ENCODE results near the gene RHOC.

Gene RHOC

GRCh38 chr1:112686417-112686816 lies 20.5 kb downstream of the RHOC start:
- H3K18ac ChIP-seq (ENCODE audit: low read length) = no peak overlapping the region
- no peaks in the 10 kb centered on the region for H3K9me3 ChIP-seq (ENCODE audit: insufficient read depth, low read depth, low read length)
- WGBS (ENCODE audit: extremely low coverage, insufficient coverage, insufficient read length) = no CpG with 5 or more reads among the region's 3 CpGs
- H3K36me3 ChIP-seq (ENCODE audit: control insufficient read depth in 1 of 2, insufficient read depth in 2 of 2, low read length in 2 of 2) = peaks cover 8 to 10% of the 10 kb centered on the region in 2 experiments
- H3K79me2 ChIP-seq (ENCODE audit: control insufficient read depth, insufficient read depth, low read length, poor library complexity) = no peaks in the 10 kb centered on the region
- H2BK120ac ChIP-seq (ENCODE audit: insufficient read depth, low read length, poor library complexity) = no peak overlapping the region
- no peak overlapping the region for H2AFZ ChIP-seq (ENCODE audit: insufficient read depth, low read length, poor library complexity)
- no peaks in the 10 kb centered on the region for H3K27me3 ChIP-seq (ENCODE audit: insufficient read depth, low read length)
- H3K14ac ChIP-seq (ENCODE audit: low read length) = no peak overlapping the region
- no peak overlapping the region for H3K4me2 ChIP-seq (ENCODE audit: low read length)
- DNase-seq = no peak
- no peak overlapping the region for H3K4ac ChIP-seq (ENCODE audit: low read depth, low read length)
- no peak overlapping the region for H3K23ac ChIP-seq (ENCODE audit: low read length)
- H4K8ac ChIP-seq (ENCODE audit: low read depth, low read length) = no peak overlapping the region
- H4K12ac ChIP-seq (ENCODE audit: low read depth, low read length) = no peak overlapping the region
- H3K4me3 ChIP-seq (ENCODE audit: low read depth, low read length) = no peak overlapping the region
- no peak overlapping the region for H3K27ac ChIP-seq (ENCODE audit: low read depth, low read length)
- no peak overlapping the region for H4K91ac ChIP-seq (ENCODE audit: low read depth, low read length)
- H2AK5ac ChIP-seq (ENCODE audit: low read length) = no peak overlapping the region
- no peak overlapping the region for H2BK12ac ChIP-seq (ENCODE audit: low read length)
- no peak overlapping the region for H3K9ac ChIP-seq (ENCODE audit: low read length)
- H2BK5ac ChIP-seq (ENCODE audit: low read depth, low read length, poor library complexity) = no peak overlapping the region
- peaks cover 2% of the 10 kb centered on the region for H3K79me1 ChIP-seq (ENCODE audit: low read length)
- peaks cover 7% of the 10 kb centered on the region in 2 experiments for H3K4me1 ChIP-seq (ENCODE audit: control insufficient read depth in 1 of 2, insufficient read depth in 2 of 2, low read length in 2 of 2)

GRCh38 chr1:112685913-112686312 lies 21.0 kb downstream of the RHOC start:
- Histone ChIP-seq H2BK120ac (ENCODE audit: insufficient read depth, low read length, poor library complexity) (no peak overlapping the region), H3K9ac (ENCODE audit: low read length) (no peak overlapping the region), H3K79me1 (ENCODE audit: low read length) (peaks cover 2% of the 10 kb centered on the region), H4K8ac (ENCODE audit: low read depth, low read length) (no peak overlapping the region), H4K12ac (ENCODE audit: low read depth, low read length) (no peak overlapping the region), H3K18ac (ENCODE audit: low read length) (no peak overlapping the region), H2BK12ac (ENCODE audit: low read length) (no peak overlapping the region), H3K27me3 (ENCODE audit: insufficient read depth, low read length) (no peaks in the 10 kb centered on the region), H4K91ac (ENCODE audit: low read depth, low read length) (no peak overlapping the region), H2AK5ac (ENCODE audit: low read length) (no peak overlapping the region), H2BK5ac (ENCODE audit: low read depth, low read length, poor library complexity) (no peak overlapping the region), H3K36me3 (ENCODE audit: control insufficient read depth in 1 of 2, insufficient read depth in 2 of 2, low read length in 2 of 2) (peaks cover 7 to 9% of the 10 kb centered on the region in 2 experiments), H3K27ac (ENCODE audit: low read depth, low read length) (no peak overlapping the region), H3K23ac (ENCODE audit: low read length) (no peak overlapping the region), H3K4me3 (ENCODE audit: low read depth, low read length) (no peak overlapping the region), H3K4ac (ENCODE audit: low read depth, low read length) (no peak overlapping the region), H3K9me3 (ENCODE audit: insufficient read depth, low read depth, low read length) (no peaks in the 10 kb centered on the region), H3K4me1 (ENCODE audit: control insufficient read depth in 1 of 2, insufficient read depth in 2 of 2, low read length in 2 of 2) (peaks cover 7% of the 10 kb centered on the region in 2 experiments), H3K4me2 (ENCODE audit: low read length) (no peak overlapping the region), H3K14ac (ENCODE audit: low read length) (no peak overlapping the region), H3K79me2 (ENCODE audit: control insufficient read depth, insufficient read depth, low read length, poor library complexity) (no peaks in the 10 kb centered on the region), H2AFZ (ENCODE audit: insufficient read depth, low read length, poor library complexity) (no peak overlapping the region)
- no peak for DNase-seq
- WGBS (ENCODE audit: extremely low coverage, insufficient coverage, insufficient read length) = no CpG with 5 or more reads among the region's 5 CpGs

- H2BK120ac ChIP-seq (ENCODE audit: insufficient read depth, low read length, poor library complexity) = no peak overlapping the region
- H3K4ac ChIP-seq (ENCODE audit: low read depth, low read length) = no peak overlapping the region
- no peak for DNase-seq
- H3K27ac ChIP-seq (ENCODE audit: low read depth, low read length) = no peak overlapping the region
- no peak overlapping the region for H3K4me2 ChIP-seq (ENCODE audit: low read length)
- H2AFZ ChIP-seq (ENCODE audit: insufficient read depth, low read length, poor library complexity) = no peak overlapping the region
- no peak overlapping the region for H2BK12ac ChIP-seq (ENCODE audit: low read length)
- H3K36me3 ChIP-seq (ENCODE audit: control insufficient read depth in 1 of 2, insufficient read depth in 2 of 2, low read length in 2 of 2) = no peaks in the 10 kb centered on the region
- peaks cover 12% of the 10 kb centered on the region for H3K79me2 ChIP-seq (ENCODE audit: control insufficient read depth, insufficient read depth, low read length, poor library complexity)
- H2BK5ac ChIP-seq (ENCODE audit: low read depth, low read length, poor library complexity) = no peak overlapping the region
- no peak overlapping the region for H3K18ac ChIP-seq (ENCODE audit: low read length)
- WGBS (ENCODE audit: extremely low coverage, insufficient coverage, insufficient read length) = no CpG with 5 or more reads among the region's 3 CpGs
- H4K8ac ChIP-seq (ENCODE audit: low read depth, low read length) = no peak overlapping the region
- H3K4me3 ChIP-seq (ENCODE audit: low read depth, low read length) = no peak overlapping the region
- peaks cover 14% of the 10 kb centered on the region for H3K79me1 ChIP-seq (ENCODE audit: low read length)
- peaks cover 0 to 5% of the 10 kb centered on the region in 2 experiments for H3K4me1 ChIP-seq (ENCODE audit: control insufficient read depth in 1 of 2, insufficient read depth in 2 of 2, low read length in 2 of 2)
- H3K9ac ChIP-seq (ENCODE audit: low read length) = no peak overlapping the region
- H3K14ac ChIP-seq (ENCODE audit: low read length) = no peak overlapping the region
- H3K9me3 ChIP-seq (ENCODE audit: insufficient read depth, low read depth, low read length) = no peaks in the 10 kb centered on the region
- no peak overlapping the region for H4K12ac ChIP-seq (ENCODE audit: low read depth, low read length)
- no peak overlapping the region for H3K23ac ChIP-seq (ENCODE audit: low read length)
- no peak overlapping the region for H4K91ac ChIP-seq (ENCODE audit: low read depth, low read length)
- no peaks in the 10 kb centered on the region for H3K27me3 ChIP-seq (ENCODE audit: insufficient read depth, low read length)
- H2AK5ac ChIP-seq (ENCODE audit: low read length) = no peak overlapping the region
Observed at GRCh38 chr1:112678605-112679004, 28.3 kb downstream of the RHOC start.

GRCh38 chr1:112677501-112677900 lies 29.4 kb downstream of the RHOC start:
- no peak overlapping the region for H3K4ac ChIP-seq (ENCODE audit: low read depth, low read length)
- H3K27me3 ChIP-seq (ENCODE audit: insufficient read depth, low read length) = no peaks in the 10 kb centered on the region
- DNase-seq = no peak
- no peak overlapping the region for H3K4me2 ChIP-seq (ENCODE audit: low read length)
- no peak overlapping the region for H3K4me3 ChIP-seq (ENCODE audit: low read depth, low read length)
- H3K18ac ChIP-seq (ENCODE audit: low read length) = no peak overlapping the region
- H3K79me1 ChIP-seq (ENCODE audit: low read length) = peaks cover 14% of the 10 kb centered on the region
- H4K12ac ChIP-seq (ENCODE audit: low read depth, low read length) = no peak overlapping the region
- peaks cover 12% of the 10 kb centered on the region for H3K79me2 ChIP-seq (ENCODE audit: control insufficient read depth, insufficient read depth, low read length, poor library complexity)
- no peak overlapping the region for H3K23ac ChIP-seq (ENCODE audit: low read length)
- H2BK12ac ChIP-seq (ENCODE audit: low read length) = no peak overlapping the region
- H2AK5ac ChIP-seq (ENCODE audit: low read length) = no peak overlapping the region
- H4K8ac ChIP-seq (ENCODE audit: low read depth, low read length) = no peak overlapping the region
- no CpG with 5 or more reads among the region's 4 CpGs for WGBS (ENCODE audit: extremely low coverage, insufficient coverage, insufficient read length)
- H2BK120ac ChIP-seq (ENCODE audit: insufficient read depth, low read length, poor library complexity) = no peak overlapping the region
- H3K9ac ChIP-seq (ENCODE audit: low read length) = no peak overlapping the region
- H2AFZ ChIP-seq (ENCODE audit: insufficient read depth, low read length, poor library complexity) = no peak overlapping the region
- H2BK5ac ChIP-seq (ENCODE audit: low read depth, low read length, poor library complexity) = no peak overlapping the region
- H4K91ac ChIP-seq (ENCODE audit: low read depth, low read length) = no peak overlapping the region
- no peaks in the 10 kb centered on the region for H3K9me3 ChIP-seq (ENCODE audit: insufficient read depth, low read depth, low read length)
- no peak overlapping the region for H3K14ac ChIP-seq (ENCODE audit: low read length)
- H3K36me3 ChIP-seq (ENCODE audit: control insufficient read depth in 1 of 2, insufficient read depth in 2 of 2, low read length in 2 of 2) = no peaks in the 10 kb centered on the region
- H3K27ac ChIP-seq (ENCODE audit: low read depth, low read length) = no peak overlapping the region
- H3K4me1 ChIP-seq (ENCODE audit: control insufficient read depth in 1 of 2, insufficient read depth in 2 of 2, low read length in 2 of 2) = peaks cover 0 to 5% of the 10 kb centered on the region in 2 experiments
